ENCODE measurements around the gene ZWILCH. TPM values are rescaled to one million over a fixed set of nuclear protein-coding genes. Genes with fewer than 3 reads are reported as not detected.

Gene ZWILCH
- polyA plus RNA-seq, 1 donor (not counting 4 experiments of a cell fraction or from before 2014, with no cell fraction given) = 34.9 TPM

GRCh38 chr15:66567897-66568296, 62.8 kb downstream of the ZWILCH start:
- dilution Hi-C loops (cut with MboI; ENCODE audit: extremely low pct_ligation_motif_present, low sequenced_read_pairs) = no loop called here

GRCh38 chr15:66569461-66570137, 64.5 kb downstream of the ZWILCH start:
- Histone ChIP-seq H3K4me2 (ENCODE audit: control insufficient read depth, extremely low read depth, insufficient read depth, low read depth, low read length) (no peak overlapping the region), H3K27ac (ENCODE audit: control insufficient read depth, insufficient read depth, low read length) (no peak overlapping the region), H3K36me3 (ENCODE audit: control insufficient read depth in 2 of 2, extremely low read depth in 1 of 2, insufficient read depth in 2 of 2, low read length in 2 of 2) (no peaks in the 10 kb centered on the region), H3K4me1 (ENCODE audit: control insufficient read depth, extremely low read depth, insufficient read depth, low read length) (peaks cover 19% of the 10 kb centered on the region), H3K79me2 (ENCODE audit: control insufficient read depth, insufficient read depth, low read length) (no peaks in the 10 kb centered on the region), H3K9me1 (ENCODE audit: control insufficient read depth, extremely low read depth, insufficient read depth, low read length) (no peaks in the 10 kb centered on the region), H2AFZ (ENCODE audit: control insufficient read depth, low read length) (no peak overlapping the region), H3K27me3 (ENCODE audit: control insufficient read depth, extremely low read depth, insufficient read depth, low read length) (no peaks in the 10 kb centered on the region), H4K20me1 (ENCODE audit: control insufficient read depth, extremely low read depth, insufficient read depth, low read length) (no peaks in the 10 kb centered on the region), H3K4me3 (ENCODE audit: control insufficient read depth in 2 of 3, extremely low read depth in 1 of 3, insufficient read depth in 2 of 3, low read depth in 1 of 3, low read length in 3 of 3) (no peak overlapping the region), H3K9ac (ENCODE audit: control insufficient read depth, extremely low read depth, insufficient read depth, low read length) (no peak overlapping the region), H3K9me3 (ENCODE audit: control insufficient read depth, low read depth, low read length) (no peaks in the 10 kb centered on the region)
- FAIRE-seq = no peak
- no peak for DNase-seq (ENCODE audit: low read depth, low spot score)
- dilution Hi-C loops (cut with MboI; ENCODE audit: extremely low pct_ligation_motif_present, low sequenced_read_pairs) = no loop called here
- TF ChIP-seq CTCF (optimal IDR thresholded peaks at IDR 0.05 in 1 of 3, IDR thresholded peaks at IDR 0.05 in 1 of 3, conservative IDR thresholded peaks at IDR 0.05 in 1 of 3; ENCODE audit: extremely low read depth in 1 of 3, insufficient read depth in 2 of 3, low read length in 3 of 3) (no peak), EZH2 (IDR thresholded peaks at IDR 0.05; ENCODE audit: low read length) (no peak)

More at GRCh38 chr15:66567897-66568296, 62.8 kb downstream of the ZWILCH start:
- Histone ChIP-seq H3K79me2 (ENCODE audit: control insufficient read depth, insufficient read depth, low read length) (no peaks in the 10 kb centered on the region), H3K27me3 (ENCODE audit: control insufficient read depth, extremely low read depth, insufficient read depth, low read length) (no peaks in the 10 kb centered on the region), H3K36me3 (ENCODE audit: control insufficient read depth in 2 of 2, extremely low read depth in 1 of 2, insufficient read depth in 2 of 2, low read length in 2 of 2) (no peaks in the 10 kb centered on the region), H3K9me1 (ENCODE audit: control insufficient read depth, extremely low read depth, insufficient read depth, low read length) (no peaks in the 10 kb centered on the region), H3K4me2 (ENCODE audit: control insufficient read depth, extremely low read depth, insufficient read depth, low read depth, low read length) (no peak overlapping the region), H3K4me3 (ENCODE audit: control insufficient read depth in 2 of 3, extremely low read depth in 1 of 3, insufficient read depth in 2 of 3, low read depth in 1 of 3, low read length in 3 of 3) (no peak overlapping the region), H3K4me1 (ENCODE audit: control insufficient read depth, extremely low read depth, insufficient read depth, low read length) (peaks cover 25% of the 10 kb centered on the region), H3K9me3 (ENCODE audit: control insufficient read depth, low read depth, low read length) (no peaks in the 10 kb centered on the region), H2AFZ (ENCODE audit: control insufficient read depth, low read length) (no peak overlapping the region), H3K27ac (ENCODE audit: control insufficient read depth, insufficient read depth, low read length) (no peak overlapping the region), H3K9ac (ENCODE audit: control insufficient read depth, extremely low read depth, insufficient read depth, low read length) (no peak overlapping the region), H4K20me1 (ENCODE audit: control insufficient read depth, extremely low read depth, insufficient read depth, low read length) (no peaks in the 10 kb centered on the region)
- no peak for DNase-seq (ENCODE audit: low read depth, low spot score)
- no peak for TF ChIP-seq EZH2 (IDR thresholded peaks at IDR 0.05; ENCODE audit: low read length)
- no peak for TF ChIP-seq CTCF (optimal IDR thresholded peaks at IDR 0.05 in 1 of 3, IDR thresholded peaks at IDR 0.05 in 1 of 3, conservative IDR thresholded peaks at IDR 0.05 in 1 of 3; ENCODE audit: extremely low read depth in 1 of 3, insufficient read depth in 2 of 3, low read length in 3 of 3)
- no peak for FAIRE-seq
